ENCODE results near the gene MCM7.

DNA sequence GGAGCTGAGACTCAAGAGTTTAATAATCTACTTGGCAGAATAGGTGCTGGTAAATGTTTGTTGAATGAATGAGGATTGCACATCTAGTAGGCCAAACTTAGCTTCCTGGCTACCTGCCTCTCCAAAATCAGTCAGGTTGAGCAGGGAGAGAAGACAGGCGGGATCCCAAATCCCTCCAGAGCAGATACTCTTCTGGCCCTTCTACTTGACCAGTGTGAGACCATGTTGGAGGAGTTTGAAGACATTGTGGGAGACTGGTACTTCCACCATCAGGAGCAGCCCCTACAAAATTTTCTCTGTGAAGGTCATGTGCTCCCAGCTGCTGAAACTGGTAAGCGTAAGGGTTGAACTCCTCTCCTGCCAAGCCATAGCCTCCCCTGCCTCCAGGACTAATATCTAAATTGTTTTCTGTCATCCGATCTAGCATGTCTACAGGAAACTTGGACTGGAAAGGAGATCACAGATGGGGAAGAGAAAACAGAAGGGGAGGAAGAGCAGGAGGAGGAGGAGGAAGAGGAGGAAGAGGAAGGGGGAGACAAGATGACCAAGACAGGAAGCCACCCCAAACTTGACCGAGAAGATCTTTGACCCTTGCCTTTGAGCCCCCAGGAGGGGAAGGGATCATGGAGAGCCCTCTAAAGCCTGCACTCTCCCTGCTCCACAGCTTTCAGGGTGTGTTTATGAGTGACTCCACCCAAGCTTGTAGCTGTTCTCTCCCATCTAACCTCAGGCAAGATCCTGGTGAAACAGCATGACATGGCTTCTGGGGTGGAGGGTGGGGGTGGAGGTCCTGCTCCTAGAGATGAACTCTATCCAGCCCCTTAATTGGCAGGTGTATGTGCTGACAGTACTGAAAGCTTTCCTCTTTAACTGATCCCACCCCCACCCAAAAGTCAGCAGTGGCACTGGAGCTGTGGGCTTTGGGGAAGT, 23.4 kb upstream of the MCM7 start:
- TF ChIP-seq EZH2 (IDR thresholded peaks at IDR 0.05; ENCODE audit: insufficient read depth, poor library complexity, severe bottlenecking) (no peak), EZH2phosphoT487 (IDR thresholded peaks at IDR 0.05; ENCODE audit: insufficient read depth, low read depth) (no peak)

All from GM23248 (cell line).